Lower lobe of right lung (tissue), 2 donors: ENCODE data around the gene CST2. TPM values are rescaled to one million over a fixed set of nuclear protein-coding genes. Genes with fewer than 3 reads are reported as not detected.
"Not testable (repeated sequence)": the region's sequence is repeated elsewhere in the genome, so short reads cannot be mapped to it uniquely, and the experiment has no call there.

Experiments
- ATAC-seq, 2 donors: fragments of 200-7000 bp; cut with Tn5 transposase; one replicate each; pipeline ENCODE4 v1.9.1; 2020 to 2022; ENCODE audit warnings: mild to moderate bottlenecking in 2 of 2, moderate library complexity in 2 of 2
- DNase-seq: peaks from one replicate; pipeline ENCODE4 v3.0.0-alpha.2; 2020
- H3K27ac ChIP-seq: fragments of 200-600 bp; one replicate; pipeline ENCODE4 v1.8.0; 2022
- H3K27me3 ChIP-seq: fragments of 200-600 bp; one replicate; pipeline ENCODE4 v1.8.0; 2022; ENCODE audit warnings: low read depth
- H3K36me3 ChIP-seq: fragments of 200-600 bp; one replicate; pipeline ENCODE4 v1.8.0; 2022; ENCODE audit warnings: mild to moderate bottlenecking
- H3K4me1 ChIP-seq: fragments of 200-600 bp; one replicate; pipeline ENCODE4 v1.8.0; 2022
- H3K4me3 ChIP-seq: fragments of 200-600 bp; one replicate; pipeline ENCODE4 v1.8.0; 2022; ENCODE audit warnings: mild to moderate bottlenecking
- H3K9me3 ChIP-seq: fragments of 200-600 bp; one replicate; pipeline ENCODE4 v1.8.0; 2022
- CTCF ChIP-seq: fragments of 200-600 bp; IDR thresholded peaks from one replicate; pipeline ENCODE4 v1.8.0; 2022; ENCODE audit warnings: antibody characterized with exemption, mild to moderate bottlenecking
- intact Hi-C: fragments of 100-400 bp; cut with DNase I; formaldehyde crosslinking; loops from one replicate; pipeline ENCODE4 v1.11.0; 2022
- total RNA-seq: library from RNA; stranded (reverse); fragmentation: NEBNext Ultra II Directional; extraction: Animal tissue kit (Norgen Biotek cat#: 25700); gene quantifications from one replicate; pipeline ENCODE4 v1.2.1, GENCODE V29; 2021
- donor health status: DM: no; HTN: yes; CAD: no; lungs with severe emphysema.

CST2 gene
- total RNA-seq, 1 donor from 2014 or later: not detected

DNA sequence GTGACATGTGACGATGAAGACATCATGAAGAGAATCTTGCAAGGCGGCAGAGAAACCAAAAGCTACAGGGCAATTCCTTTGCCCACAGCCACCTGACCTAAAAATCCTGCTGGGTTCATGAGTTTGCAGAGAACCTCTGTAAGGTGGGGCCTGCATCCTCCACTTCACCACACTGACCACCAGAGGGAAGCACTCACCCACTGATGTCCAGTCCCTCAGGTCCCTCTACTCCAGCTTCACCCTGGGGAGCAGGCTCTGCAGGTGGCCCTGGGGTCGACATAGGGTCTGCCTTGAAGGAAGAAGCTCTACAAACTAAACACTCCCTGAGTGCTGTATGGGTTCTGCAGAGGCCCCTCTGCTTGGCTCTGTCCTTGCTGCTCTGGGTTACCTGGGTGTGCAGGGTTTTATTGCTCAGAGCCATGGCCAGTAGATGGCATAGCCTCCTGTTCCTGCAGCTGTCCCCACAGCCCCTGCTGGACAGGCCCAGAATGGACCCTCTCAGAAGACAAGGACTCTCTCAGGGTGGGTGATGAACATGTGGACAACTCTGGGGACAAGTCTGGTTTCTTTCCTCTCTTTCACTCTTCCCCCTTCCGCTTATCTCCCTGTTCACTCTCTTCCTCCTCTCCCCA, 27.2 kb downstream of the CST2 start:
- intact Hi-C loops, H3K27ac ChIP-seq, H3K36me3 ChIP-seq, H3K9me3 ChIP-seq, H3K4me1 ChIP-seq, H3K27me3 ChIP-seq, H3K4me3 ChIP-seq: not testable (repeated sequence)
- ATAC-seq: peak; percentile 88 to 92
- TF ChIP-seq CTCF: peak; percentile 56
- peak; percentile 52 for DNase-seq

DNA sequence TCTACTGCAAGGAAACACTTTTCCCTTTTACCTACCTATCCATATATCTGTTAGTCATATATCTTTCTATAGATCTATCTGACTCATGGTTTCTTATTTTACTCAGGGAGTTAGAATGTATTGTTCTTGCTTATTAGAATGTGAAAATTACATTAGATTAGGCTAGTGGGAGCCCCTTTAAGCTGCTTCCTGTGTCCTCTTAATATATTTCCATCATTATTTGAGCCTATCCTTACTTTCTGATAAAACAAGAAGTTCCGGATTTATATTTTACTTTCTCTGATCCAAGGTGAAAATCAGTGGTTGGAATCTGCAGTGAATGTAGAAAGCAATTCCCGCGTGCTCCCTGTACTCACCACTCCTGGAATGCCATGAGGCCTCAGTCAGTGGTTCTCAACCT, 31.0 kb downstream of the CST2 start:
- intact Hi-C loops: no loop called here
- no peak for ATAC-seq
- no peaks in the 10 kb centered on the region for H3K9me3 ChIP-seq
- no peak for DNase-seq
- no peaks in the 10 kb centered on the region for H3K36me3 ChIP-seq
- no peak overlapping the region for H3K27ac ChIP-seq
- no peaks in the 10 kb centered on the region for H3K4me1 ChIP-seq
- no peak overlapping the region for H3K4me3 ChIP-seq
- no peak for TF ChIP-seq CTCF
- no peaks in the 10 kb centered on the region for H3K27me3 ChIP-seq

GRCh38 chr20:23794841-23795240, 31.7 kb downstream of the CST2 start:
- Histone ChIP-seq H3K27ac (no peak overlapping the region), H3K36me3 (no peaks in the 10 kb centered on the region), H3K9me3 (no peaks in the 10 kb centered on the region), H3K4me3 (no peak overlapping the region), H3K4me1 (no peaks in the 10 kb centered on the region), H3K27me3 (no peaks in the 10 kb centered on the region)
- ATAC-seq (no peak), DNase-seq (no peak)
- TF ChIP-seq CTCF: no peak
- intact Hi-C loops: no loop called here

- no peaks in the 10 kb centered on the region for H3K27me3 ChIP-seq
- no peak for ATAC-seq
- H3K4me3 ChIP-seq: no peak overlapping the region
- no peak for DNase-seq
- H3K9me3 ChIP-seq: no peaks in the 10 kb centered on the region
- intact Hi-C loops: no loop called here
- no peaks in the 10 kb centered on the region for H3K36me3 ChIP-seq
- no peaks in the 10 kb centered on the region for H3K4me1 ChIP-seq
- no peak for TF ChIP-seq CTCF
- H3K27ac ChIP-seq: no peak overlapping the region
Observed at GRCh38 chr20:23794065-23794464, 32.5 kb downstream of the CST2 start.

DNA sequence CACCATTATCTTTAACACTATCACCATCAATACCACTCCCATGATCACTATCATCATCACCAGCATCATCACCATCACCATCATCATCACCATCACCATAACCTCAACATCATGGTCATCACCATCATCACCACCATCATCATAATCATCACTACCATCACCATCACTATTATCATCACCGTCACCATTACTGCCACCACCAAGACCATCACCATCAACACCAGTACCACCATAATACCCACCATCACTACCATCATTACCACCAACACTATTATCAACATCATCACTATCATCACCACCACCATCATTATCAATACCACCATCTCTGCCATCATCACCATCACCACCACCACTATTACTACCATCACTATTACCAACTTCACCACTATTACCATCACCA, 43.1 kb downstream of the CST2 start:
- H3K27me3 ChIP-seq: no peaks in the 10 kb centered on the region
- H3K27ac ChIP-seq: no peak overlapping the region
- H3K9me3 ChIP-seq: no peaks in the 10 kb centered on the region
- no peak overlapping the region for H3K4me3 ChIP-seq
- ATAC-seq: no peak
- no peaks in the 10 kb centered on the region for H3K36me3 ChIP-seq
- intact Hi-C loops: no loop called here
- no peaks in the 10 kb centered on the region for H3K4me1 ChIP-seq
- no peak for TF ChIP-seq CTCF
- DNase-seq: no peak
